HG02840 (cell line): ENCODE data around the gene TSC22D2.

Source experiments
- ATAC-seq: cut with Tn5 transposase; IDR thresholded peaks from one replicate; pipeline ENCODE4 v1.9.1; 2021; ENCODE audit warnings: mild to moderate bottlenecking, moderate library complexity, moderate number of reproducible peaks; ENCODE audit not compliant: unreplicated experiment, low FRiP score

TSC22D2 gene

DNA sequence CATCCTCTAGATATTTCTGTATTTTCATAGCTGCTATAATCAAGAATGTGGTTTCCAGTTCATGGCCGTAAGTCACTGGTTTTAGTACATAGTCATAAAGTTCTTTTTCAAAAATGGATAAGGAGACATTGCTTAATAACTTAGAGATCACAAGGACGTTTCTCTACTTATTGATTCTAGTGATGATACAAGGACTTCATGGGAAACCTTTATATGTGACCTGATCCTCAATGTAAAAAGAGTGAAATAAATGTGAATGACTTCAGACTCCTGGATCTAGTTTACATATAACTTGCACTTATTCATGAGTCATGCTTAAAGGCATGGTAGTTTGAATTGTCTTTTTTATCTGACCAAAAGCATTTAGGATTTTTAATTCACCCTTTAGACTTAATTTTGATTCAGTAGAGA is 35.2 kb downstream of the TSC22D2 start:
- ATAC-seq = no peak

- no peak for ATAC-seq
Measured at GRCh38 chr3:150444371-150444770, 36.3 kb downstream of the TSC22D2 start.

- no peak for ATAC-seq
Measured at GRCh38 chr3:150446470-150446977, 38.4 kb downstream of the TSC22D2 start.

- no peak for ATAC-seq
Measured at GRCh38 chr3:150447084-150447483, 39.0 kb downstream of the TSC22D2 start.

DNA sequence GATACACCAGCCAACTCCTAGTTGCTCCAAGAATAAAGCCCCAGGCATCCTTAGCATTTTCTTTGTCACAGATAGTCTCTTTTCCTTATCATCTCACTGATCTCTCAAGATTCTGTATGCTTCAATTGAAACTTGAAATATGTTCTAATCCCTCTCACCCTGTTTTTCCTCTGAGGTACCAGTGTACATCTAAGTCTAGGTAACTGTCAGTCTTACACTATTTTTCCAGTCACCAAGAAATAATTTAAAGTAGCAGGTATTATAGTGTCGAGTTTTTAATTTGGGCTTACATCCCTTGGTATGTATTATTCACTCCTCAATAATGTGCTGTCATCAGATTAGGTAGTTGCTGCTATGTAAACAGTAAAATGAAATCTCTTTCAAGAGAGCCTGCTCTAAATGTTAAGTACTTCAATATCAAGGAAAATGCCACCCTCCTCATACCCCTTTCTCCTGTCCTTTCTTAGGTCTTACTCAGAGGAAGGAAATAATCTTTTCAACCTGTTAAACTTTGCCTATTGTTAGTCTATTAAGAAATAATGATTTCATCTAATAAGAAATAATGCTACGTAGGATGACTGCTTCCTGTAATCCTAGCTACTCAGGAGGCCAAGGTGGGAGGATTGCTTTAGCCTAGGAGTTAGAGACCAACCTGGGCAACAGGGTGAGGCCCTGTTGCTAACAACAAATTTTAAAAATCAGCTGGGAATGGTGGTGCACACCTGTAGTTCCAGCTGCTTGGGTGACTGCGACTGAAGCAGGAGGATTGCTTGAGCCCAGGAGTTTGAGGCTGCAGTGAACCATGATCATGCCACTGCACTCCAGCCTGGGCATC is 39.8 kb downstream of the TSC22D2 start:
- ATAC-seq = no peak

GRCh38 chr3:150449169-150449721 is 41.1 kb downstream of the TSC22D2 start:
- no peak for ATAC-seq

DNA sequence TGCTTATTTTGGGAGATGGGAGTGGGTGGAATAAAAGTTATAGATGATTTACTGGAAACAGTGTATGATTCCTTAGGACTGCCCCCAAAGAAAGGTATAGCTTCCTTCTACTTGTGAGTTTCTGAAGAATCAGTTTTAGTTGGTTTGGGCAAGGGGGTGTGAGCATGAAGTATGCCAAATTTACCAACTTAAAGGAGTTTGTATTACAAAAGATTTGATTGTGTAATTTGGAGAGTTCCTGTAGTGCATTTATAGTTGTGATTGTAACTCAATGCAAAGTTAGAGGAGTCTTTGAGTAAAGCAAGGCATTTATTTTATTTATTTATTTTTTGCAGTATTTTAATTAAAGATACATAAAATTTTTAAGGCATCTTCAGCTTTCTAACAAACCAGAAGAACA is 42.8 kb downstream of the TSC22D2 start:
- ATAC-seq = no peak

DNA sequence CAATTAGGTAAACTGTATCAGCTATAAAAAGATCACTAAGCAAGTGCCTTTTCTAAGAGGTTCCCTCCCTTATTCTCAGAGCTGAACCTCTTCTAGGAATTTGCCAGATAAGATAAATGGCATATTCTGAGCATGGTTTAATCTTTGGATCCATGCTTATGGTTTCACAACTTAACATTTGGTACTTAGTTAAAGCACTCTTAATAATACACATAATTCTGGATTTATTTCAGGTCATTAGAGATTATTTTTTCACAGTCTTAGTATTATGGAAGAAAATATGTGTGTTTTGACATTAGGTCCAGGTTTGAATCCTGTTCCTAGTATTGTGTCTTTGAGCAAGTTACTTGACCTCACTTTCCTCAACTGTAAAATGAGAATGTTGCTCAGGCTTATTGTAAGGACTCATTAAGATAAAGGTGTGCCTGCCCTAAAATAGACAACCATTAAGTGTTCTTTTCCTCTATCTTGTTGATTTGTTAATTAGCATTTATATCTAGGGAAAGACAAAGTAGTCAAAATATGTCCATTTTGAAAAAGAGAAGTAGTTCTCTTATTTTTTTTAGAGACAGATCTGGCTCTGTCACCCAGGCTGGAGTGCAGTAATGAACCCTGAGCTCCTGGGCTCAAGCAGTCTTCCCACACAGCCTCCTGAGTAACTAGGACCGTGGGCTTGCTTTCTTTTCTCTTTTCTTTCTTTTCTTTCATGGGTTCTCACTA is 43.4 kb downstream of the TSC22D2 start:
- no peak for ATAC-seq

- ATAC-seq = no peak
Measured at GRCh38 chr3:150453353-150453752, 45.3 kb downstream of the TSC22D2 start.

DNA sequence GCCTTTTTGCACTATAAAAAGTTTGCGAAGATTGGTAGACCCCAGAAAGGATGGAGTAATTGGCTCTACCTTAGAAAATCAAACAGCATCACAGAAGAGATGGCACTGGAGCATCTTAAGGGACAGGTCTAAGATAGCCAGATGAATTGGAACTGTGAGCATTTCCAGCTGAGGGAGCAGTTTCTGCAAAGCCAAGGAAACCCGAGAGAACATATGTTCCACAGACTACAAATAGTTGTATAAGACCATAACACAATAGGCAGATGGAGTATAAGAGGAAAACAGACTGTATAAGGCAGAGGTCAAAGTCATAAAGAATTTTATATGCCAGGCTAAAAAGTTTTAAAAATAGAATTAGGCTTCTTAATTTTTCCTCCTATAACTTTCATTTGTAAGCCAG is 46.0 kb downstream of the TSC22D2 start:
- ATAC-seq = no peak

GRCh38 chr3:150454622-150455021 is 46.5 kb downstream of the TSC22D2 start:
- ATAC-seq = no peak

- ATAC-seq = no peak
Measured at GRCh38 chr3:150455341-150455740, 47.2 kb downstream of the TSC22D2 start.

DNA sequence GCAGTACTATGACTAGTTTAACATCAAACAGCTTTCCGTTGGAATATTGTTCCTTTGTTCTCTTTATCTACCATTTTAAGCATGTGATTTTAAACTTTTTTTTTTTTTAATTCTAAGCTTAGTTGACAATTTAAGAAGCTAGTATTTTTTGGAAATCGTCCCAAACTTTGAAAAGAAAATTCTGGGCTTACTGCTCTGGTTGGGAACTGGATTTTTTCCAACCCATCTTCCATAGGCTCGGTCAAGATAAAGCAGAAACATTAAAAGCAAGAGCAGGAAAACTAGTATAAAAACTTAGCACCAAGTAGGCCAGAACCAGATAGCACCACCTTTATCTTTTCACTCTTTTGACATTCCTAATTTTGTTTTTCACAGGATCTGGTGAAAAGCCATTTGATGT is 49.9 kb downstream of the TSC22D2 start:
- no peak for ATAC-seq

DNA sequence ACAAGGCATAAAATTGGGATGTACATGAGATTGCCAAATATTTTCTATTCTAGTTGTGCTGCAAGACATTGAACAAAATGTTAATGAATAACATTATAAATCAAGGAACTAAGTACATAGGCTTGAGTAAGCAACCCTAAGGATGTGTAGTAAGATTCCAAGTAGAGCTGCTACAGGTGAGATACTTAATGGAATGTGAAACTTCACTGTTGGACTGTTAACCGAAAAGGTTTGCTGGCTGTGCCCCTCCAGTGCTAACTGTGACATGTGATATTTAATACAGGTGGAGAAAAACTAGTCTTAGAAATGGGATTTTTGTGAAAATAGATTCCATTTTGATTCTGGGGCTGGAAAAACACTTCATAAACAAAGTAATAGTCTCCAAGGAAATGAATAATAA is 52.4 kb downstream of the TSC22D2 start:
- ATAC-seq = no peak

- no peak for ATAC-seq
Measured at GRCh38 chr3:150461399-150461798, 53.3 kb downstream of the TSC22D2 start.

- no peak for ATAC-seq
Measured at GRCh38 chr3:150462108-150462507, 54.0 kb downstream of the TSC22D2 start.

DNA sequence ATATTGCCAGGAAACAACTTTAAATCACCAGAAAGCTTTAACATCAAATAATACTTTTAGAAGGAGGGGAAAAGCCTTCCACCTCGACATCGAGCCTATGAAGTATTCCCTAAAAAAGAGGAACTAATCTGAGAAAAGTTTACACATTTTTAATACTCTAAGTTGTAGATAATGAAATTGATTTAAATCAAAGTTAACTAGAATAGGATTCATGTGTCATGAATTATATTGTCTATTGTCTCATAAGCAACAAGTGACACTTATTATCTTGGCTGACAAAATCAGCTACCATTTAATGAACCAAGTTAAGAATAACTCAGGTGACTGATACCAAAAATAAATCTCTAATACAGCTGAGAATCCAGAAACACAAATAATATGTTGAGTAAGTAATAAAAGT is 56.6 kb downstream of the TSC22D2 start:
- ATAC-seq = no peak

GRCh38 chr3:150467381-150467780 is 59.3 kb downstream of the TSC22D2 start:
- ATAC-seq = no peak

- ATAC-seq = no peak
Measured at GRCh38 chr3:150469031-150469930, 61.2 kb downstream of the TSC22D2 start.
